ACC112 (cell line): Measurements from ENCODE around the gene KCNMB2.
A peak's percentile ranks its signal among the peaks of the same experiment; 100 is the strongest.

Source experiments
- H2AFZ ChIP-seq: fragments of 200-600 bp; sonication (generic); one replicate; pipeline ENCODE4 v1.6.0; 2017; ENCODE audit warnings: antibody characterized with exemption, low read length; ENCODE audit not compliant: unreplicated experiment
- H3K27ac ChIP-seq: fragments of 200-600 bp; sonication (generic); 2 replicates; pipeline ENCODE4 v1.5.1; 2014; ENCODE audit warnings: low read depth, mild to moderate bottlenecking, antibody characterized with exemption, low read length, moderate library complexity
- H3K27me3 ChIP-seq: fragments of 200-600 bp; sonication (generic); 2 replicates; pipeline ENCODE4 v1.6.1; 2014; ENCODE audit warnings: mild to moderate bottlenecking, antibody characterized with exemption, low read length, moderate library complexity, mixed read lengths; ENCODE audit not compliant: insufficient read depth
- H3K36me3 ChIP-seq: fragments of 200-600 bp; sonication (generic); 2 replicates; pipeline ENCODE4 v1.6.1; 2016; ENCODE audit warnings: mild to moderate bottlenecking, antibody characterized with exemption, low read length, moderate library complexity, mixed read lengths; ENCODE audit not compliant: insufficient read depth
- H3K4me1 ChIP-seq: fragments of 200-600 bp; sonication (generic); one replicate; pipeline ENCODE4 v1.6.1; 2016; ENCODE audit warnings: low read length, mixed read lengths; ENCODE audit not compliant: insufficient read depth, unreplicated experiment, control insufficient read depth
- H3K4me3 ChIP-seq: fragments of 200-600 bp; sonication (generic); 2 replicates; pipeline ENCODE4 v1.5.1; 2014; ENCODE audit warnings: mild to moderate bottlenecking, low read depth, low read length
- H3K79me2 ChIP-seq: fragments of 200-600 bp; sonication (generic); one replicate; pipeline ENCODE4 v1.6.0; 2016; ENCODE audit warnings: low read length; ENCODE audit not compliant: control insufficient read depth, unreplicated experiment, insufficient read depth

Gene KCNMB2

GRCh38 chr3:178536211-178537079, at the start of gene KCNMB2:
KCNMB2 (plus strand) TSS chr3:178536436.
- H2AFZ ChIP-seq = peak within 1 kb of the TSS; percentile 25
- H3K4me1 ChIP-seq = no peaks in the 10 kb centered on the region
- H3K36me3 ChIP-seq = no peaks in the 10 kb centered on the region
- H3K27me3 ChIP-seq = peaks cover 43% of the 10 kb centered on the region
- H3K4me3 ChIP-seq = peak within 1 kb of the TSS; percentile 70
- H3K27ac ChIP-seq = no peak within 1 kb of the TSS
- H3K79me2 ChIP-seq = no peaks in the 10 kb centered on the region

DNA sequence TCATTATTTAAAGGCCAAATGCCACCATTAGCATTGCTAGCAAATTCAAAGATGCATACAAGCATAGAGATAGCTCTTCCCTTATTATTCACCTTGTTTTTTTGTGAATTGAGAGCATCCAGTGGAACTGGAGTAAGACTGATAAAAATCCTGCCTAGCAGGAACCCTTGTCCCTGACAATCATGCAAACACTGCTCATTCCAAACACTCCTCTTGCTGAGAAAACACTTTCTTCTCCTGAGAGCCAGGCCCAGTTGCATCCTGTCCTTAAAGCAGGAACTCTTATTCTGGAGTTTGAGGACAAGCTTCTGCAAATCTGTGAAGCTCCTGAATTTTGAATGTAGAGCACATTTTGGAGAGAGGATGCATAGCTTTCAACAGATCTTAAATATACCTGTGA, 49.3 kb upstream of the KCNMB2 start:
- Histone ChIP-seq H3K4me3 (no peak overlapping the region), H3K27me3 (peaks cover 12% of the 10 kb centered on the region; the same call in 1 of the 2 replicates), H3K4me1 (no peaks in the 10 kb centered on the region), H3K79me2 (no peaks in the 10 kb centered on the region), H2AFZ (no peak overlapping the region), H3K36me3 (no peaks in the 10 kb centered on the region), H3K27ac (no peak overlapping the region)

DNA sequence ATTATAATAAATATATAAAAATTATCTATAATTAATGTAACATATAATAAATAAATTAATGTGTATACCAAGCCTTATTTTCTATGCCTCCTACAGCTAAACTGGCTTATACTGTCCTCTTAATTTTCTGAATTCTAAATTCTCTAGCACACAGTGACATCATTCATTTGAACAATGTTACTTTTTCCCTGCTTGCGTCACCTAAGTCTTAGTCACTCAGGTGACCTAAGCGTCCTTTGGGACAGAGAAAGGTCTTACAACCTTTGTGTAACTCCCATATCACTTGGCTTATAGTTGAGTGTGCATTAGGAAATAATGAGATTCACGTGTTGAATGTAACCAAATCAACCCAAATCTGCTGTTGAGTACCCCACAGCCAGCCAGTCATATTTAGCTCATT, 48.5 kb upstream of the KCNMB2 start:
- H3K27ac ChIP-seq = no peak overlapping the region
- H3K79me2 ChIP-seq = no peaks in the 10 kb centered on the region
- H2AFZ ChIP-seq = no peak overlapping the region
- no peaks in the 10 kb centered on the region for H3K4me1 ChIP-seq
- no peaks in the 10 kb centered on the region for H3K36me3 ChIP-seq
- no peak overlapping the region for H3K4me3 ChIP-seq
- peaks cover 19% of the 10 kb centered on the region; the same call in 1 of the 2 replicates for H3K27me3 ChIP-seq

- no peak overlapping the region for H3K27ac ChIP-seq
- H3K79me2 ChIP-seq = no peaks in the 10 kb centered on the region
- no peak overlapping the region for H2AFZ ChIP-seq
- H3K4me1 ChIP-seq = no peaks in the 10 kb centered on the region
- H3K4me3 ChIP-seq = no peak overlapping the region
- H3K36me3 ChIP-seq = no peaks in the 10 kb centered on the region
- H3K27me3 ChIP-seq = peaks cover 10% of the 10 kb centered on the region; the same call in 1 of the 2 replicates
These were observed 44.5 kb upstream of the KCNMB2 start for GRCh38 chr3:178491751-178492150.

- H3K27ac ChIP-seq = no peak overlapping the region
- no peak overlapping the region for H3K4me3 ChIP-seq
- no peaks in the 10 kb centered on the region for H3K4me1 ChIP-seq
- no peaks in the 10 kb centered on the region for H3K79me2 ChIP-seq
- no peak overlapping the region for H2AFZ ChIP-seq
- no peaks in the 10 kb centered on the region for H3K36me3 ChIP-seq
- peaks cover 10% of the 10 kb centered on the region; the same call in 1 of the 2 replicates for H3K27me3 ChIP-seq
These were observed 43.7 kb upstream of the KCNMB2 start for GRCh38 chr3:178492491-178492890.

DNA sequence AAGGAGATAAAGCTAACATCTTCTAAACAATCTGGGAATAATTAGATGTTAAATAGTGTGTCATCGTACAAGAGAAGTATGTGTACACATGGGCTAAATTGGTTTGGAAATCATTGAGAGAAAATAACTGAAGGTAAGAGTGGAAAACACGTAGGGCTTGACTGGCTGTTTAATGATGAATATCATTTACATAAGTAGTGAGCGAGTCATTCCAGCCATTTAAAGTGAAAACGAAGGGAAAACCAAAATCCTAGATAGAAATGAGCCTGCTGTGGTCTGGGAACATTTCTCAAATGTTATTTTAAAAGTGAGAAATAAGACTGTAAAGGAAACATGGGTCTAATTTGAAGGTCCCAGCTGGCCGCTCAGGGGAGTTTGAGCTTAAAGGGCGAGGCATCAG, 41.9 kb upstream of the KCNMB2 start:
- Histone ChIP-seq H3K27ac (no peak overlapping the region), H3K79me2 (no peaks in the 10 kb centered on the region), H3K4me1 (no peaks in the 10 kb centered on the region), H2AFZ (no peak overlapping the region), H3K27me3 (peaks cover 10% of the 10 kb centered on the region; the same call in 1 of the 2 replicates), H3K36me3 (no peaks in the 10 kb centered on the region), H3K4me3 (no peak overlapping the region)

- Histone ChIP-seq H3K36me3 (no peaks in the 10 kb centered on the region), H3K4me1 (no peaks in the 10 kb centered on the region), H2AFZ (no peak overlapping the region), H3K27me3 (peaks cover 7% of the 10 kb centered on the region; the same call in 1 of the 2 replicates), H3K4me3 (no peak overlapping the region), H3K27ac (no peak overlapping the region), H3K79me2 (no peaks in the 10 kb centered on the region)
These were observed 39.3 kb upstream of the KCNMB2 start for GRCh38 chr3:178496911-178497310.

- no peaks in the 10 kb centered on the region for H3K27me3 ChIP-seq
- no peaks in the 10 kb centered on the region for H3K79me2 ChIP-seq
- no peaks in the 10 kb centered on the region for H3K4me1 ChIP-seq
- H3K36me3 ChIP-seq = no peaks in the 10 kb centered on the region
- H3K4me3 ChIP-seq = no peak overlapping the region
- H3K27ac ChIP-seq = no peak overlapping the region
- no peak overlapping the region for H2AFZ ChIP-seq
These were observed 37.4 kb upstream of the KCNMB2 start for GRCh38 chr3:178498871-178499270.

DNA sequence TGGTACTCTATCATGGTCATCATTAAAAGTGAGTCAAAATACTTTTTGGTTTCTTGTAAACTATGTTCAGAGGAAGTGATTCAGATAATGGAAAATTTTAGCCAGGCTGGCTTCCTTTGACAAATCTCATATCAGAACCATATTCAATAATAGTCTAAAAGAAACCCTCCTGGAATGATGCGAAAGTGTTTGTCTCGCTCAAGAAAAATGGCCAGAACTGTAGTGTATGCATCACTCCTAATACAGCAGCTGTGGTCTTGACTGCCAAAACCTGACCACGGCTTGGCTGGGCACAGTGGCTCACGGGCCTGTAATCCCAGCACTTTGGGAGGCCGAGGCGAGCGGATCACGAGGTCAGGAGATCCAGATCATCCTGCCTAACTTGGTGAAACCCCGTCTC, 35.6 kb upstream of the KCNMB2 start:
- Histone ChIP-seq H3K79me2 (no peaks in the 10 kb centered on the region), H2AFZ (no peak overlapping the region), H3K4me3 (no peak overlapping the region), H3K4me1 (no peaks in the 10 kb centered on the region), H3K27ac (no peak overlapping the region), H3K27me3 (no peaks in the 10 kb centered on the region), H3K36me3 (no peaks in the 10 kb centered on the region)

GRCh38 chr3:178504128-178504527, 32.1 kb upstream of the KCNMB2 start:
- Histone ChIP-seq H3K27ac (no peak overlapping the region), H2AFZ (no peak overlapping the region), H3K27me3 (no peaks in the 10 kb centered on the region), H3K4me1 (no peaks in the 10 kb centered on the region), H3K79me2 (no peaks in the 10 kb centered on the region), H3K36me3 (no peaks in the 10 kb centered on the region), H3K4me3 (no peak overlapping the region)

DNA sequence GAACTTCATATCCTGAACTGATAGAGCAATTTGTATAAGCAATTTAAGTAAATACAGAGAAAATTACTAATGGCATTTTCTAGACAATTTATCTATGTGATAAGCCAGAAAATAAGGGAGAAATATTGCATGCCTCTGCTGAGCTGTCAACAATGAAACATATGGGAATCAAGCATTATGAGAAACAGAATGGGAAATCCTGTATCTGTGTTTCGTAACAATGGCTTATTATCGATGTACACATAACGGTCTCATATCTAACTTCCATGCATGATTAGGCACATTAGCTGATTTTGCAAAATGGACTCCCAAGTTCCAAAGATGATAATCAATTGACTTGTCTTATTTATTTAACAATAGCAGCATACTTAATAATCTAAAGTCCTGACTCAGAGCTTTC, 30.4 kb upstream of the KCNMB2 start:
- Histone ChIP-seq H3K27me3 (no peaks in the 10 kb centered on the region), H3K4me3 (no peak overlapping the region), H3K79me2 (no peaks in the 10 kb centered on the region), H3K27ac (no peak overlapping the region), H3K4me1 (no peaks in the 10 kb centered on the region), H3K36me3 (no peaks in the 10 kb centered on the region), H2AFZ (no peak overlapping the region)
